Measurements from ENCODE around the gene PGRMC1.
"Not testable (repeated sequence)": the region's sequence is repeated elsewhere in the genome, so short reads cannot be mapped to it uniquely, and the experiment has no call there.

PGRMC1 gene

GRCh38 chrX:119247702-119248101 lies 11.6 kb downstream of the PGRMC1 start:
- Histone ChIP-seq H3K36me3 (peaks cover 5% of the 10 kb centered on the region), H3K9me3 (ENCODE audit: severe bottlenecking) (no peaks in the 10 kb centered on the region), H3K4me3 (ENCODE audit: low read depth, low read length) (no peak overlapping the region), H3K27me3 (ENCODE audit: insufficient read depth, low read depth, severe bottlenecking) (no peaks in the 10 kb centered on the region), H3K27ac (no peak overlapping the region)
- no peak for DNase-seq
- no peak for TF ChIP-seq CTCF (IDR thresholded peaks at IDR 0.05; ENCODE audit: low read depth, low read length)

DNA sequence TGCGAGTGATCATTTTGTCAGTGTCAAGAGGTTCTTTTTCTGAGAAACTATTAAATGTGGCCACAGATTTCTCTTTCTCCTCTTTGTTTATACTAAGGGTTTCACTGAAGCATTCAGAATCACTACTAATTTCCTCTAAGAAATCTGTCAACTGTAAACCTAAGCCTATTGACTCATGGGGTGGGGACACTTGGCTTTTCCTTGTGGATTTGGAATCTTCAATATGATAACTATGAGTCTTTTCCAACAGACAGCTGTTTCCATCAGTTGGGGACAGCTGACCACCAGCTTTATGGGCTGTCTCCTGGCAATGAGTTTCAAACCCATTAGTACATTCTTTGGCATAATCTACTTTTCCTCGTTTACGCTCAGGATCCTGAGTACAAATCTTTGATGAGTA lies 13.8 kb downstream of the PGRMC1 start:
- Histone ChIP-seq H3K27ac (no peak overlapping the region), H3K9me3 (ENCODE audit: severe bottlenecking) (no peaks in the 10 kb centered on the region), H3K36me3 (no peaks in the 10 kb centered on the region), H3K4me3 (ENCODE audit: low read depth, low read length) (no peak overlapping the region), H3K27me3 (ENCODE audit: insufficient read depth, low read depth, severe bottlenecking) (no peaks in the 10 kb centered on the region)
- DNase-seq = no peak
- TF ChIP-seq CTCF (IDR thresholded peaks at IDR 0.05; ENCODE audit: low read depth, low read length) = no peak

GRCh38 chrX:119251386-119251785 lies 15.3 kb downstream of the PGRMC1 start:
- no peaks in the 10 kb centered on the region for H3K9me3 ChIP-seq (ENCODE audit: severe bottlenecking)
- no peaks in the 10 kb centered on the region for H3K36me3 ChIP-seq
- no peak overlapping the region for H3K27ac ChIP-seq
- H3K4me3 ChIP-seq (ENCODE audit: low read depth, low read length) = no peak overlapping the region
- no peak for TF ChIP-seq CTCF (IDR thresholded peaks at IDR 0.05; ENCODE audit: low read depth, low read length)
- no peaks in the 10 kb centered on the region for H3K27me3 ChIP-seq (ENCODE audit: insufficient read depth, low read depth, severe bottlenecking)
- DNase-seq = no peak

DNA sequence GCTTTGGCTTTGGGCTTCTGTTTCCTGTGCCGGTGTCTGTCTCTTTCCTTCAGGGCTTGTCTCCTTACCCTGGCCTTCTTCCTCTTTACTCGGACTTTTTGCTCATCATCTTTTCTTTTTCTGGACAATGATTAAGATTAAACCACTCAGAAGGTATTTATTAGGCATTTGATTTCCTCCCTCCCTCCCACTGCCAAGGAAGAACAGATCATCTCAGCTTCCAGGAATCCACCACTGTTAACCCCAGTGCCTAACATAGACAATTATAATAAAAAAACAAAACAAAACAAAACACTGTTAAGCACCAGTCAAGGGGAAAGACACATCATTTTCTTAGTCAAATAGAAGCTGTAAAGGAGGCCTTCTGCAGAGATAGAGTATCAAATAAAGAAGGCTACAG lies 16.6 kb downstream of the PGRMC1 start:
- TF ChIP-seq CTCF (IDR thresholded peaks at IDR 0.05; ENCODE audit: low read depth, low read length) = no peak
- no peaks in the 10 kb centered on the region for H3K9me3 ChIP-seq (ENCODE audit: severe bottlenecking)
- no peak overlapping the region for H3K4me3 ChIP-seq (ENCODE audit: low read depth, low read length)
- no peak for DNase-seq
- no peaks in the 10 kb centered on the region for H3K27me3 ChIP-seq (ENCODE audit: insufficient read depth, low read depth, severe bottlenecking)
- no peak overlapping the region for H3K27ac ChIP-seq
- no peaks in the 10 kb centered on the region for H3K36me3 ChIP-seq

GRCh38 chrX:119266364-119266995 lies 30.4 kb downstream of the PGRMC1 start:
- DNase-seq = no peak
- peaks cover 4% of the 10 kb centered on the region for H3K27me3 ChIP-seq (ENCODE audit: insufficient read depth, low read depth, severe bottlenecking)
- TF ChIP-seq CTCF (IDR thresholded peaks at IDR 0.05; ENCODE audit: low read depth, low read length) = peak; percentile 64
- H3K9me3 ChIP-seq (ENCODE audit: severe bottlenecking) = no peaks in the 10 kb centered on the region
- H3K36me3 ChIP-seq = no peaks in the 10 kb centered on the region
- H3K27ac ChIP-seq = no peak overlapping the region
- H3K4me3 ChIP-seq (ENCODE audit: low read depth, low read length) = no peak overlapping the region

GRCh38 chrX:119267115-119267514 lies 31.0 kb downstream of the PGRMC1 start:
- H3K36me3 ChIP-seq; H3K27me3 ChIP-seq (ENCODE audit: insufficient read depth, low read depth, severe bottlenecking); H3K27ac ChIP-seq: not testable (repeated sequence)

More at GRCh38 chrX:119267115-119267514, 31.0 kb downstream of the PGRMC1 start:
- not testable (repeated sequence) for H3K9me3 ChIP-seq (ENCODE audit: severe bottlenecking); H3K4me3 ChIP-seq (ENCODE audit: low read depth, low read length); DNase-seq
